ENCODE data around the gene TEX30.

TEX30 gene

GRCh38 chr13:102814025-102814607 lies 40.5 kb upstream of the TEX30 start:
- H3K4me2 ChIP-seq (ENCODE audit: low read depth, low read length): peak overlapping the region; percentile 12
- H3K27ac ChIP-seq (ENCODE audit: low read length): peak overlapping the region; percentile 33; the same call in 1 of the 2 replicates
- H3K9me2 ChIP-seq (replicated peaks; ENCODE audit: insufficient read depth, low read length): no peaks in the 10 kb centered on the region
- H3K4me3 ChIP-seq (ENCODE audit: low read length): peak overlapping the region; percentile 1; the same call in 1 of the 2 replicates
- H3K27me3 ChIP-seq (replicated peaks; ENCODE audit: insufficient read depth, low read length): no peaks in the 10 kb centered on the region
- peaks cover 5% of the 10 kb centered on the region for H3F3A ChIP-seq (ENCODE audit: insufficient read depth, low read length)
- H3K9me3 ChIP-seq (replicated peaks; ENCODE audit: insufficient read depth, low read length): no peaks in the 10 kb centered on the region
- TF ChIP-seq CTCF (IDR thresholded peaks at IDR 0.05; ENCODE audit: low read length) (no peak), EZH2phosphoT487 (IDR thresholded peaks at IDR 0.05; ENCODE audit: low read length) (no peak), EZH2 (optimal IDR thresholded peaks at IDR 0.05; ENCODE audit: low read depth, low read length) (no peak)
- peaks cover 19% of the 10 kb centered on the region for H3K4me1 ChIP-seq (ENCODE audit: low read length)
- no peak overlapping the region for H2AFZ ChIP-seq (ENCODE audit: low read length)
- no peak overlapping the region for H3K9ac ChIP-seq (ENCODE audit: low read length)
- DNase-seq: peak; percentile 35
- H3K79me2 ChIP-seq (ENCODE audit: low read length): peaks cover 38% of the 10 kb centered on the region
- 0 out of 2 replicates have a peak, but pooled peaks cover 3% of the 10 kb centered on the region for H3K36me3 ChIP-seq (replicated peaks; ENCODE audit: insufficient read depth, low read length)
- H4K20me1 ChIP-seq (ENCODE audit: insufficient read depth, low read length): no peaks in the 10 kb centered on the region

- H3K36me3 ChIP-seq (replicated peaks; ENCODE audit: insufficient read depth, low read length): 0 out of 2 replicates have a peak, but pooled peaks cover 3% of the 10 kb centered on the region
Measured at GRCh38 chr13:102812611-102813287, 39.2 kb upstream of the TEX30 start.

GRCh38 chr13:102807699-102808098 lies 34.1 kb upstream of the TEX30 start:
- H3K4me3 ChIP-seq (ENCODE audit: low read length): no peak overlapping the region
- no peak for DNase-seq
- TF ChIP-seq EZH2 (optimal IDR thresholded peaks at IDR 0.05; ENCODE audit: low read depth, low read length) (no peak), CTCF (IDR thresholded peaks at IDR 0.05; ENCODE audit: low read length) (no peak), EZH2phosphoT487 (IDR thresholded peaks at IDR 0.05; ENCODE audit: low read length) (no peak)
- no peaks in the 10 kb centered on the region for H3K9me3 ChIP-seq (replicated peaks; ENCODE audit: insufficient read depth, low read length)
- no peak overlapping the region for H3K4me2 ChIP-seq (ENCODE audit: low read depth, low read length)
- H3K9ac ChIP-seq (ENCODE audit: low read length): no peak overlapping the region
- H3K79me2 ChIP-seq (ENCODE audit: low read length): peaks cover 52% of the 10 kb centered on the region
- H3K36me3 ChIP-seq (replicated peaks; ENCODE audit: insufficient read depth, low read length): 0 out of 2 replicates have a peak, but pooled peaks cover 3% of the 10 kb centered on the region
- H3K9me2 ChIP-seq (replicated peaks; ENCODE audit: insufficient read depth, low read length): no peaks in the 10 kb centered on the region
- no peak overlapping the region for H3K27ac ChIP-seq (ENCODE audit: low read length)
- H3F3A ChIP-seq (ENCODE audit: insufficient read depth, low read length): no peaks in the 10 kb centered on the region; the same call in 1 of the 2 replicates
- H2AFZ ChIP-seq (ENCODE audit: low read length): no peak overlapping the region
- H3K4me1 ChIP-seq (ENCODE audit: low read length): peaks cover 8% of the 10 kb centered on the region
- no peaks in the 10 kb centered on the region for H4K20me1 ChIP-seq (ENCODE audit: insufficient read depth, low read length)
- no peaks in the 10 kb centered on the region for H3K27me3 ChIP-seq (replicated peaks; ENCODE audit: insufficient read depth, low read length)

More at GRCh38 chr13:102812611-102813287, 39.2 kb upstream of the TEX30 start:
- no peak overlapping the region for H3K9ac ChIP-seq (ENCODE audit: low read length)
- no peak overlapping the region for H3K4me3 ChIP-seq (ENCODE audit: low read length)
- peaks cover 19% of the 10 kb centered on the region for H3K4me1 ChIP-seq (ENCODE audit: low read length)
- H3K27me3 ChIP-seq (replicated peaks; ENCODE audit: insufficient read depth, low read length): no peaks in the 10 kb centered on the region
- H3K27ac ChIP-seq (ENCODE audit: low read length): peak overlapping the region; percentile 7; the same call in 1 of the 2 replicates
- peaks cover 39% of the 10 kb centered on the region for H3K79me2 ChIP-seq (ENCODE audit: low read length)
- H4K20me1 ChIP-seq (ENCODE audit: insufficient read depth, low read length): no peaks in the 10 kb centered on the region
- no peak overlapping the region for H2AFZ ChIP-seq (ENCODE audit: low read length)
- TF ChIP-seq CTCF (IDR thresholded peaks at IDR 0.05; ENCODE audit: low read length) (no peak), EZH2 (optimal IDR thresholded peaks at IDR 0.05; ENCODE audit: low read depth, low read length) (no peak), EZH2phosphoT487 (IDR thresholded peaks at IDR 0.05; ENCODE audit: low read length) (no peak)
- peaks cover 5% of the 10 kb centered on the region for H3F3A ChIP-seq (ENCODE audit: insufficient read depth, low read length)
- no peaks in the 10 kb centered on the region for H3K9me3 ChIP-seq (replicated peaks; ENCODE audit: insufficient read depth, low read length)
- H3K4me2 ChIP-seq (ENCODE audit: low read depth, low read length): peak overlapping the region; percentile 12
- H3K9me2 ChIP-seq (replicated peaks; ENCODE audit: insufficient read depth, low read length): no peaks in the 10 kb centered on the region
- DNase-seq: no peak

Data from MM.1S (cell line).